H9 (cell line): ENCODE data around the gene CTDSPL2. TPM values are rescaled to one million over a fixed set of nuclear protein-coding genes. Genes with fewer than 3 reads are reported as not detected.
"Not testable (repeated sequence)": the region's sequence is repeated elsewhere in the genome, so short reads cannot be mapped to it uniquely, and the experiment has no call there.

Experiments used
- DNase-seq: peaks from one replicate; pipeline ENCODE4 v3.0.0-alpha.2; 2017
- H2AFZ ChIP-seq: one replicate; pipeline ENCODE4 v1.6.1; 2013; ENCODE audit warnings: mild to moderate bottlenecking, low read length, control low read depth, moderate library complexity
- H2AK5ac ChIP-seq: 2 replicates; pipeline ENCODE4 v1.6.1; 2013; ENCODE audit warnings: low read length, control low read depth, mixed read lengths; ENCODE audit not compliant: insufficient read length
- H2BK120ac ChIP-seq: one replicate; pipeline ENCODE4 v1.6.1; 2013; ENCODE audit warnings: low read depth, mild to moderate bottlenecking, low read length, control low read depth, inconsistent platforms; ENCODE audit not compliant: poor library complexity, severe bottlenecking
- H2BK12ac ChIP-seq: 2 replicates; pipeline ENCODE4 v1.6.1; 2013; ENCODE audit warnings: low read length, control low read depth, mixed read lengths, low read depth; ENCODE audit not compliant: insufficient read length
- H2BK15ac ChIP-seq: 2 replicates; pipeline ENCODE4 v1.6.1; 2013; ENCODE audit warnings: low read depth, low read length, control low read depth
- H2BK20ac ChIP-seq: one replicate; pipeline ENCODE4 v1.6.1; 2013; ENCODE audit warnings: low read depth, mild to moderate bottlenecking, low read length, control low read depth, inconsistent platforms; ENCODE audit not compliant: poor library complexity, severe bottlenecking
- H2BK5ac ChIP-seq: 2 replicates; pipeline ENCODE4 v1.6.1; 2013; ENCODE audit warnings: low read length, control low read depth, mixed read lengths; ENCODE audit not compliant: insufficient read length
- H3K14ac ChIP-seq: 2 replicates; pipeline ENCODE4 v1.6.1; 2013; ENCODE audit warnings: low read length, control low read depth; ENCODE audit not compliant: insufficient read depth
- H3K18ac ChIP-seq: 2 replicates; pipeline ENCODE4 v1.6.1; 2013; ENCODE audit warnings: low read depth, mild to moderate bottlenecking, mixed read lengths, low read length, control low read depth; ENCODE audit not compliant: insufficient read length
- H3K23ac ChIP-seq: 2 replicates; pipeline ENCODE4 v1.6.1; 2013; ENCODE audit warnings: low read length, control low read depth, mixed read lengths, low read depth; ENCODE audit not compliant: insufficient read length
- H3K23me2 ChIP-seq: 2 replicates; pipeline ENCODE4 v1.6.1; 2013; ENCODE audit warnings: low read depth, mild to moderate bottlenecking, mixed read lengths, low read length, control low read depth; ENCODE audit not compliant: insufficient read length, poor library complexity, severe bottlenecking
- H3K27ac ChIP-seq: 2 replicates; pipeline ENCODE4 v1.5.1; 2013; ENCODE audit warnings: low read length, control low read depth, mixed read lengths, low read depth; ENCODE audit not compliant: insufficient read length
- H3K27me3 ChIP-seq: 2 replicates; pipeline ENCODE4 v1.6.1; 2013; ENCODE audit warnings: low read length, control low read depth, inconsistent platforms; ENCODE audit not compliant: insufficient read depth
- H3K4ac ChIP-seq: 2 replicates; pipeline ENCODE4 v1.6.1; 2013; ENCODE audit warnings: low read depth, mild to moderate bottlenecking, control low read depth, inconsistent platforms, low read length, moderate library complexity
- H3K4me1 ChIP-seq: 2 replicates; pipeline ENCODE4 v1.6.1; 2013; ENCODE audit warnings: low read length, control low read depth, inconsistent platforms; ENCODE audit not compliant: insufficient read depth
- H3K4me2 ChIP-seq: 2 replicates; pipeline ENCODE4 v1.6.1; 2013; ENCODE audit warnings: low read length, control low read depth, mixed read lengths; ENCODE audit not compliant: insufficient read length, insufficient read depth
- H3K56ac ChIP-seq: 2 replicates; pipeline ENCODE4 v1.6.1; 2013; ENCODE audit warnings: low read depth, mild to moderate bottlenecking, mixed read lengths, low read length, control low read depth; ENCODE audit not compliant: insufficient read length
- H3K79me1 ChIP-seq: 2 replicates; pipeline ENCODE4 v1.6.1; 2013; ENCODE audit warnings: low read depth, mild to moderate bottlenecking, moderate library complexity, low read length, control low read depth, inconsistent platforms; ENCODE audit not compliant: insufficient read depth, poor library complexity, severe bottlenecking
- H3K79me2 ChIP-seq: 2 replicates; pipeline ENCODE4 v1.6.1; 2013; ENCODE audit warnings: low read length, control low read depth, inconsistent platforms; ENCODE audit not compliant: insufficient read depth
- H3K9ac ChIP-seq: 2 replicates; pipeline ENCODE4 v1.6.1; 2013; ENCODE audit warnings: low read length, control low read depth, mixed read lengths; ENCODE audit not compliant: insufficient read length; ENCODE audit errors: extremely low read depth
- H3K9me3 ChIP-seq: one replicate; pipeline ENCODE4 v1.6.1; 2013; ENCODE audit warnings: low read depth, low read length, inconsistent platforms; ENCODE audit not compliant: control insufficient read depth
- H3T11ph ChIP-seq: one replicate; pipeline ENCODE4 v1.6.1; 2013; ENCODE audit warnings: mild to moderate bottlenecking, low read length, control low read depth, inconsistent platforms
- H4K20me1 ChIP-seq: one replicate; pipeline ENCODE4 v1.6.1; 2013; ENCODE audit not compliant: control insufficient read depth, insufficient read length, insufficient read depth
- H4K5ac ChIP-seq: 2 replicates; pipeline ENCODE4 v1.6.1; 2013; ENCODE audit warnings: low read depth, mild to moderate bottlenecking, mixed read lengths, low read length, control low read depth; ENCODE audit not compliant: insufficient read length
- H4K8ac ChIP-seq: replicated peaks from 2 replicates; pipeline ENCODE4 v1.6.1; 2013; ENCODE audit warnings: low read length, control low read depth, mixed read lengths, low read depth; ENCODE audit not compliant: insufficient read length
- H4K91ac ChIP-seq: 2 replicates; pipeline ENCODE4 v1.6.1; 2013; ENCODE audit warnings: low read depth, mild to moderate bottlenecking, moderate library complexity, mixed read lengths, low read length, control low read depth; ENCODE audit not compliant: insufficient read length
- H3K27ac Mint-ChIP-seq, 3 experiments: 2 replicates in 2 of 3; 3 replicates in 1 of 3; pipeline ENCODE4 v1.8.0; 2020 to 2021; ENCODE audit warnings: mixed read lengths in 3 of 3, mild to moderate bottlenecking in 1 of 3, moderate library complexity in 1 of 3
- H3K27me3 Mint-ChIP-seq: 2 replicates; pipeline ENCODE4 v1.8.0; 2021; ENCODE audit warnings: low read depth, mild to moderate bottlenecking, moderate library complexity, mixed read lengths
- H3K36me3 Mint-ChIP-seq, 3 experiments: 2 replicates in 2 of 3; 3 replicates in 1 of 3; pipeline ENCODE4 v1.8.0; 2020 to 2021; ENCODE audit warnings: low read depth in 3 of 3, mixed read lengths in 3 of 3; ENCODE audit not compliant: insufficient read depth in 1 of 3
- H3K4me1 Mint-ChIP-seq, 2 experiments: 2 replicates each; pipeline ENCODE4 v1.8.0; 2020; ENCODE audit warnings: mixed read lengths in 2 of 2
- H3K4me3 Mint-ChIP-seq, 2 experiments: 2 replicates in 1 of 2; 3 replicates in 1 of 2; pipeline ENCODE4 v1.8.0; 2020 to 2021; ENCODE audit warnings: mild to moderate bottlenecking in 2 of 2, mixed read lengths in 2 of 2, moderate library complexity in 1 of 2
- H3K9me3 Mint-ChIP-seq, 2 experiments: 2 replicates in 1 of 2; 3 replicates in 1 of 2; pipeline ENCODE4 v1.8.0; 2020; ENCODE audit warnings: mild to moderate bottlenecking in 2 of 2, mixed read lengths in 2 of 2, moderate library complexity in 1 of 2
- WGBS: extraction: QIAGEN DNeasy Blood & Tissue Kit; methylation state at CpG from one replicate; pipeline ENCODE4 v1.1.7; 2013; ENCODE audit warnings: missing lambda C conversion rate, low lambda C conversion rate, mixed read lengths; ENCODE audit not compliant: insufficient read length; ENCODE audit errors: extremely low coverage; 5-methylcytosine and 5-hydroxymethylcytosine counted together
- total RNA-seq: library from RNA; stranded (reverse); gene quantifications from 2 replicates; pipeline ENCODE4 v1.2.1, GENCODE V29; 2021
- TF ChIP-seq, protein P1 (sequence below): fragments of 200-600 bp; sonication (generic); conservative IDR thresholded peaks from 3 replicates; pipeline ENCODE4 v1.8.0; 2021; ENCODE audit warnings: antibody characterized with exemption, mild to moderate bottlenecking

CTDSPL2 gene
- total RNA-seq, 1 experiment from 2014 or later: 78.8 TPM

DNA sequence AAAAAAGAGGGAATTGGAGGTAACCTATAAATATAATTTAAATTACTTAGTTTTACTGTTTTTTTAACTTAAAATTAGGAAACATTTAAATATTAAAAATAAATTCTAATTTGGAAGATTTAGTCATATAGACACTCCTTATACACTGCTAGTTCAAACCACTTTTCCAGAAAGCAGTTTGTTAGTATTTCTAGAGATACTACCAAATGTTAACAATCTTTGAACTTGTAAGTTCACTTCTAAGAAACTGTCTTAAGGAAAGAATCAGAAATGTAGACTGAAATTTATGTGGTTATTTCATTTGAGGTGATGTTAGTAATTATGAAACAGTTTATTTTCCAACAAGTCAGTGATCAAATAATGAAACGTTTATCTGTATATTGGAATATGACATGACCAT lies 22.7 kb downstream of the CTDSPL2 start:
- H3K4me2 ChIP-seq: no peak overlapping the region

DNA sequence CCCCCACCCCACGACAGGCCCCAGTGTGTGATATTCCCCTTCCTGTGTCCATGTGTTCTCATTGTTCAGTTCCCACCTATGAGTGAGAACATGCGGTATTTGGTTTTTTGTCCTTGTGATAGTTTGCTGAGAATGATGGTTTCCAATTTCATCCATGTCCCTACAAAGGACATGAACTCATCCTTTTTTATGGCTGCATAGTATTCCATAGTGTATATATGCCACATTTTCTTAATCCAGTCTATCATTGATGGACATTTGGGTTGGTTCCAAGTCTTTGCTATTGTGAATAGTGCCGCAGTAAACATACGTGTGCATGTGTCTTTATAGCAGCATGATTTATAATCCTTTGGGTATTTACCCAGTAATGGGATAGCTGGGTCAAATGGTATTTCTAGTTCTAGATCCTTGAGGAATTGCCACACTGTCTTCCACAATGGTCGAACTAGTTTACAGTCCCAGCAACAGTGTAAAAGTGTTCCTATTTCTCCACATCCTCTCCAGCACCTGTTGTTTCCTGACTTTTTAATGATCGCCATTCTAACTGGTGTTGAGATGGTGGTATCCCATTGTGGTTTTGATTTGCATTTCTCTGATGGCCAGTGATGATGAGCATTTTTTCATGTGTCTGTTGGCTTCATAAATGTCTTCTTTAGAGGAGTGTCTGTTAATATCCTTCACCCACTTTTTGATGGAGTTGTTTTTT lies 26.3 kb downstream of the CTDSPL2 start:
- DNase-seq, H3K79me1 ChIP-seq, H3K9me3 ChIP-seq, H3K27ac Mint-ChIP-seq, H2BK5ac ChIP-seq, H3K36me3 Mint-ChIP-seq, H3K9ac ChIP-seq, H3K4ac ChIP-seq, H3K23ac ChIP-seq, H4K91ac ChIP-seq, H4K8ac ChIP-seq, H3K14ac ChIP-seq, H3K4me2 ChIP-seq, H3K27ac ChIP-seq, H2BK120ac ChIP-seq, H3K4me3 Mint-ChIP-seq, H3K4me1 ChIP-seq, H3K18ac ChIP-seq, H2BK12ac ChIP-seq, H3K9me3 Mint-ChIP-seq, H2AFZ ChIP-seq, H2BK20ac ChIP-seq, H3K27me3 Mint-ChIP-seq, H4K5ac ChIP-seq, H3T11ph ChIP-seq, H2BK15ac ChIP-seq, H4K20me1 ChIP-seq, H3K27me3 ChIP-seq, H3K23me2 ChIP-seq, H3K56ac ChIP-seq, H2AK5ac ChIP-seq: not testable (repeated sequence)
- no CpG with 5 or more reads among the region's 6 CpGs for WGBS
- peaks cover 17 to 21% of the 10 kb centered on the region in 2 experiments for H3K4me1 Mint-ChIP-seq
- peaks cover 19% of the 10 kb centered on the region; the same call in 1 of the 2 replicates for H3K79me2 ChIP-seq

More for the DNA sequence above, 22.7 kb downstream of the CTDSPL2 start:
- H3K23ac ChIP-seq: no peak overlapping the region
- H2AFZ ChIP-seq: no peak overlapping the region
- H3K9me3 ChIP-seq: no peaks in the 10 kb centered on the region
- H3T11ph ChIP-seq: no peak overlapping the region
- H2BK5ac ChIP-seq: no peak overlapping the region
- H3K23me2 ChIP-seq: no peaks in the 10 kb centered on the region
- H2BK20ac ChIP-seq: no peak overlapping the region
- TF ChIP-seq, protein P1, sequence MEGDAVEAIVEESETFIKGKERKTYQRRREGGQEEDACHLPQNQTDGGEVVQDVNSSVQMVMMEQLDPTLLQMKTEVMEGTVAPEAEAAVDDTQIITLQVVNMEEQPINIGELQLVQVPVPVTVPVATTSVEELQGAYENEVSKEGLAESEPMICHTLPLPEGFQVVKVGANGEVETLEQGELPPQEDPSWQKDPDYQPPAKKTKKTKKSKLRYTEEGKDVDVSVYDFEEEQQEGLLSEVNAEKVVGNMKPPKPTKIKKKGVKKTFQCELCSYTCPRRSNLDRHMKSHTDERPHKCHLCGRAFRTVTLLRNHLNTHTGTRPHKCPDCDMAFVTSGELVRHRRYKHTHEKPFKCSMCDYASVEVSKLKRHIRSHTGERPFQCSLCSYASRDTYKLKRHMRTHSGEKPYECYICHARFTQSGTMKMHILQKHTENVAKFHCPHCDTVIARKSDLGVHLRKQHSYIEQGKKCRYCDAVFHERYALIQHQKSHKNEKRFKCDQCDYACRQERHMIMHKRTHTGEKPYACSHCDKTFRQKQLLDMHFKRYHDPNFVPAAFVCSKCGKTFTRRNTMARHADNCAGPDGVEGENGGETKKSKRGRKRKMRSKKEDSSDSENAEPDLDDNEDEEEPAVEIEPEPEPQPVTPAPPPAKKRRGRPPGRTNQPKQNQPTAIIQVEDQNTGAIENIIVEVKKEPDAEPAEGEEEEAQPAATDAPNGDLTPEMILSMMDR: no peak
- H3K79me1 ChIP-seq: no peaks in the 10 kb centered on the region
- H3K4ac ChIP-seq: no peak overlapping the region
- no peak overlapping the region for H2BK15ac ChIP-seq
- peaks cover 30% of the 10 kb centered on the region; the same call in 1 of the 2 replicates for H3K79me2 ChIP-seq
- no peaks in the 10 kb centered on the region for H4K20me1 ChIP-seq
- peaks cover 12 to 23% (median 15%) of the 10 kb centered on the region in 3 experiments; a peak in 6 of 7 replicates for H3K36me3 Mint-ChIP-seq
- H3K27ac Mint-ChIP-seq: no peak overlapping the region
- no CpG with 5 or more reads among the region's 1 CpG for WGBS
- H3K9me3 Mint-ChIP-seq: peaks cover 0 to 6% of the 10 kb centered on the region in 2 experiments; a peak in 4 of 5 replicates
- H2AK5ac ChIP-seq: no peak overlapping the region
- no peak overlapping the region for H4K91ac ChIP-seq
- no peaks in the 10 kb centered on the region for H3K27me3 Mint-ChIP-seq
- no peaks in the 10 kb centered on the region for H3K27me3 ChIP-seq
- peaks cover 11 to 13% of the 10 kb centered on the region in 2 experiments for H3K4me1 Mint-ChIP-seq
- H3K56ac ChIP-seq: no peak overlapping the region
- H3K27ac ChIP-seq: no peak overlapping the region
- H4K8ac ChIP-seq: no peak overlapping the region
- H3K4me1 ChIP-seq: no peaks in the 10 kb centered on the region
- no peak overlapping the region for H3K14ac ChIP-seq
- H4K5ac ChIP-seq: no peak overlapping the region
- no peak overlapping the region for H3K9ac ChIP-seq
- no peak overlapping the region for H3K18ac ChIP-seq
- H2BK120ac ChIP-seq: no peak overlapping the region
- H3K4me3 Mint-ChIP-seq: no peak overlapping the region
- H2BK12ac ChIP-seq: no peak overlapping the region
- DNase-seq: no peak
